HTR-8/SVneo (cell line): Measurements from ENCODE around the gene PPM1D.
A peak's percentile ranks its signal among the peaks of the same experiment; 100 is the strongest.
"Not testable (repeated sequence)": the region's sequence is repeated elsewhere in the genome, so short reads cannot be mapped to it uniquely, and the experiment has no call there.

ENCODE experiments used
- DNase-seq: peaks from one replicate; pipeline ENCODE4 v3.0.0; 2011; ENCODE audit warnings: low spot score, mixed read lengths; ENCODE audit not compliant: insufficient read length
- FAIRE-seq: peaks from 2 replicates; lab custom pipeline; 2011; peaks lifted over from hg19 to GRCh38; lab: Jason Lieb, UNC

The PPM1D gene

DNA sequence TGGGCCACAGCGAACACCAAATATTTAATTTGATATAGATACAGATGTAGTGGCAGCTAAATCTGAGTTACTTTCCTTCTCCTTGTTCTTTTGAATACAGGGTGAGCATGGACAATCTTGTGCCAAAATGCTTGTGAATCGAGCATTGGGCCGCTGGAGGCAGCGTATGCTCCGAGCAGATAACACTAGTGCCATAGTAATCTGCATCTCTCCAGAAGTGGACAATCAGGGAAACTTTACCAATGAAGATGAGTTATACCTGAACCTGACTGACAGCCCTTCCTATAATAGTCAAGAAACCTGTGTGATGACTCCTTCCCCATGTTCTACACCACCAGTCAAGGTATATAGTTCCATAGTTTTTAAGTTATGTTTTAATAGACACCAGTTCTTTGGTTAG, 56.5 kb downstream of the PPM1D start:
- FAIRE-seq, result peak; percentile 42
- DNase-seq, result no peak

DNA sequence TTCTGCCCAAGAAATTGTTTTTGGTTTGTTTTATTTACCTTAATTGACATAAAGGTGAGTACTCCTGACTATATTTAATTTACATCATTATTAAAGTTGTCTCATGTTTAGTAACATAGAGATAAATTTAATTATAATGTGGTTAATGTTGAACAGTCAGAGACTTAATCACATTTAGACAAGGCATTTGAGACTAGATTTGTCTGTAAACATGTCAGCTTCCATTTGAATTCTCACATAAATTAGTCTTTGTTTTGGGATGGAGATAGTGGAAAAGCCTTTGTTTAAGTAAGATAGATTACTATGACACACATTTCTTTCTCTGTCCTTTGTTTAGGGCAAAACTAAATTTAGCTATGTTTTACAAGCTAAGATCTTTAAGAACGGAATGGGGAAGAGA, 59.2 kb downstream of the PPM1D start:
- no peak for FAIRE-seq

DNA sequence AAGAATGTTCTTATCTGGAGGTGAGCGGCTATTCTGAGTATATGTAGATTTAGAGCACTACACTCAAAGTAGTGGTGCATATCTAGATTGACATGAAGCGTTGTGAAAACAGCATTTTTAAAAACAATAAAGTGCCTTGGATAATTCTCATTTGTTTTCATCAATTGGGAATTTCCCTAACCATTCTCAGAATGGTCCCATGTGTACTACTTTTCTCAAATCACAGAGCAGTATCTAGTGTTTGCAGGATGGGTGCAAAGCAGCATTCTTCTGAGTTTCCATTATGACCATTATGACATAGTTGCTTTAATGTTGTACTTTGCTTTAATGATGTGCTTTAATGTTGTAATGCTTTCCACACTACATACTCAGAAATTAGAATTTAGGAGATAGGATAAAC, 61.5 kb downstream of the PPM1D start:
- FAIRE-seq, result no peak

More for the DNA sequence above, 59.2 kb downstream of the PPM1D start:
- DNase-seq, result no peak

DNA sequence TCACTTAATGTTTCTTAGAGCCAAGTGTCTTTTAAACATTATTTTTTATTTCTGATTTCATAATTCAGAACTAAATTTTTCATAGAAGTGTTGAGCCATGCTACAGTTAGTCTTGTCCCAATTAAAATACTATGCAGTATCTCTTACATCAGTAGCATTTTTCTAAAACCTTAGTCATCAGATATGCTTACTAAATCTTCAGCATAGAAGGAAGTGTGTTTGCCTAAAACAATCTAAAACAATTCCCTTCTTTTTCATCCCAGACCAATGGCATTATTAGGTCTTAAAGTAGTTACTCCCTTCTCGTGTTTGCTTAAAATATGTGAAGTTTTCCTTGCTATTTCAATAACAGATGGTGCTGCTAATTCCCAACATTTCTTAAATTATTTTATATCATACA, 64.0 kb downstream of the PPM1D start:
- no peak for FAIRE-seq
- no peak for DNase-seq

More for the DNA sequence above, 61.5 kb downstream of the PPM1D start:
- DNase-seq, result no peak

DNA sequence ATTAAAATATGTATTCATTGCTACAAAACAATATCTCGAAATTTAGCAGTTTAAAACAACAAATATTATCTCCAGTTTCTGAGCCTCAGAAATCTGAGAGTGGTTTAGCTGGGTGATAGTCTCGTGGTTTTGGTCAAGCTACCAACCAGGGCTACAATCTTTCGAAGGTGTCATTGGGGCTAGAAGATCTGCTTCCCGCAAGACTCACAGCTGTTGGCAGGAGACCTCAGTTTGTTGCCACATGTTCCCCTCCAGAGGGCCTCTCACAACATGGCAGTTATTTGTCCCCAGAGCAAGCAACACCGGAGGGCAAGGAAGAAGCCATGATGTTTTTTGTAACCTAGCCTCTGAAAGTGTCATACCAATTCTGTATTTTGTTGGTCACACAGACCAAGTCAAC, 65.6 kb downstream of the PPM1D start:
- FAIRE-seq, result peak; percentile 66
- no peak for DNase-seq

DNA sequence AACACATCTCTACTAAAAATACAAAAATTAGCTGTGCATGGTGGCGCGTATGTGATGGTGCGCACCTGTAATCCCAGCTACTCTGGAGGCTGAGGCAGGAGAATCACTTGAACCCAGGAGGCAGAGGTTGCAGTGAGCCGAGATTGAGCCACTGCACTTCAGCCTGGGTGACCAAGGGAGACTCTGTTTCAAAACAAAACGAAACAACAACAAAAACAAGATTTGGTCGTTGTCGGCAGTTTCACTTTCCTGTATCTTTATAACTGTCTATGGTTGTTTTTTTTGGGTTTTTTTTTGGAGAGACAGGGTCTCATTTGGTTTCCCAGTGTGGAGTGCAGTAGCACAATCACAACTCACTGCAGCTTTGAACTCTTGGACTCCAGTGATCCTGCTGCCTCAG, 68.7 kb downstream of the PPM1D start:
- not testable (repeated sequence) for FAIRE-seq

DNA sequence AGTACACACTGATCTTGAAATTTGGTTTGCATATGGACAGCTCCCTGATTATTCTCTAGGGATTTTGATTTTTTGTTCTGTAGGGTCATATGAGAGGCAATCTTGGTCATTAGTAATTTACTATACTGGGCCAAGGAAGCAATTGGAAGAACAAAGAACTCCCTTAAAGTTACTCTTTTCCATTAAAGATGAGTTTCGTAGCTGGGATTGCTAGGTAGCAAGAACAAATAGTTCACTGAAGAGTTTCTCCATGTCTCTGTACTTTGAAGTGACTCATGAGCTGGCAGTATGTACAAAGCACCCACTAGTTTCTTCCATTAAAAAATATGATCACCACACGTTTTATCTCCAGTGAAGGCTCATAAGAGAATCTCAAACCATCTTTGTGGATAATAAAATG, 71.5 kb downstream of the PPM1D start:
- FAIRE-seq, result no peak

More for the DNA sequence above, 68.7 kb downstream of the PPM1D start:
- DNase-seq, result not testable (repeated sequence)

DNA sequence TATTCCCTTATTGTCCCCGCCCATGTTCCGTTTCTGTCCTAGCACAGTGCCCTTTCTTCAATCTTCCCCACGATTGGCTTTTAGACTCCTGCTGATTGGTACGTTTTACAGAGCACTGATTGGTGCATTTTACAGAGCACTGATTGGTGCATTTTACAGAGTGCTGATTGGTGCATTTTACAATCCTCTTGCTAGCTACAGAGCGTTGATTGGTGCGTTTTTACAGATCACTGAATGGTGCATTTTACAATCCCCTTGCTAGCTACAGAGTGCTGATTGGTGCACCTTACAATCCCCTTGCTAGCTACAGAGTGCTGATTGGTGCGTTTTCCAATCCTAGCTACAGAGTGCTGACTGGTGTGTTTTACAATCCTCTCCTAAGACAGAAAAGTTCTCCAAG, 74.6 kb downstream of the PPM1D start:
- FAIRE-seq, DNase-seq: not testable (repeated sequence)

More for the DNA sequence above, 71.5 kb downstream of the PPM1D start:
- no peak for DNase-seq

DNA sequence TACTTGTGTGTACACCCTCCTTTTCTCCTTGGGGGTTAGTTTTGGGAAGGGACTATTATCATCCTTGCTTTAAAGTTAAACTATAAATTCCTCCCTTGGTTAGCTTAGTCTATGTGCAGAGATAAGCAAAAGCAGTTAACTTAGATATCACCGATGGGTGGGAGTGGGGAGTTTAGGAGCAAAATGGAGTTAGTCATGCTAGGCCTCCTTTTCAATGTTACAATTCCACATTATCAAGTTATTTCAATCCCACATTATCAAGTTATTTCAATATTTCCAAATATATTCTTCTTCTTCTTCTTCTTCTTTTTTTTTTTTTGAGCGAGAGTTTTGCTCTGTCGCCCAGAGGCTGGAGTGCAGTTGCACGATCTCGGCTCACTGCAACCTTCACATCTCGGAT, 76.0 kb downstream of the PPM1D start:
- no peak for FAIRE-seq

DNA sequence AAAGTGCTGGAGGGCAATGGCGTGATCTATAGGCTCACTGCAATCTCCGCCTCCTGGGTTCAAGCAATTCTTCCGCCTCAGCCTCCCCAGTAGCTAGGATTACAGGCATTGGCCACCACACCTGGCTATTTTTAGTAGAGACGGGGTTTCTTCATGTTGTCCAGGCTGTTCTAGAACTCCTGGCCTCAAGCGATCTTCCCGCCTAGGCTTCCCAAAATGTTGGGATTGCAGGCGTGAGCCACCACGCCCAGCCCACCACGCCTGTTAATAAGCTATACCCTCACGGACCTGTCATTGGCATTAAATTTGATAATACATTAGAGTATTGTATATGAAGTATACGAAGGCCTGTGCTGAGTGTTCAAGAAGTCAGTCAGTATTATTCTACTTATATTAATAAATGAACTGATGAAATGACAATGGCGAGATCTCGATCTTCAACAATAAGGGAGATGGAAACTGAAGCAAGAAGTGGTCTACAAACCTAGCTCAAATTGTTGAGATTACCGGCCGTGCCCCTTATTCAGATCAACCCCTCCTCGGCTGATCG, 76.8 kb downstream of the PPM1D start:
- FAIRE-seq (no peak), DNase-seq (no peak)

More for the DNA sequence above, 76.0 kb downstream of the PPM1D start:
- DNase-seq, result no peak

DNA sequence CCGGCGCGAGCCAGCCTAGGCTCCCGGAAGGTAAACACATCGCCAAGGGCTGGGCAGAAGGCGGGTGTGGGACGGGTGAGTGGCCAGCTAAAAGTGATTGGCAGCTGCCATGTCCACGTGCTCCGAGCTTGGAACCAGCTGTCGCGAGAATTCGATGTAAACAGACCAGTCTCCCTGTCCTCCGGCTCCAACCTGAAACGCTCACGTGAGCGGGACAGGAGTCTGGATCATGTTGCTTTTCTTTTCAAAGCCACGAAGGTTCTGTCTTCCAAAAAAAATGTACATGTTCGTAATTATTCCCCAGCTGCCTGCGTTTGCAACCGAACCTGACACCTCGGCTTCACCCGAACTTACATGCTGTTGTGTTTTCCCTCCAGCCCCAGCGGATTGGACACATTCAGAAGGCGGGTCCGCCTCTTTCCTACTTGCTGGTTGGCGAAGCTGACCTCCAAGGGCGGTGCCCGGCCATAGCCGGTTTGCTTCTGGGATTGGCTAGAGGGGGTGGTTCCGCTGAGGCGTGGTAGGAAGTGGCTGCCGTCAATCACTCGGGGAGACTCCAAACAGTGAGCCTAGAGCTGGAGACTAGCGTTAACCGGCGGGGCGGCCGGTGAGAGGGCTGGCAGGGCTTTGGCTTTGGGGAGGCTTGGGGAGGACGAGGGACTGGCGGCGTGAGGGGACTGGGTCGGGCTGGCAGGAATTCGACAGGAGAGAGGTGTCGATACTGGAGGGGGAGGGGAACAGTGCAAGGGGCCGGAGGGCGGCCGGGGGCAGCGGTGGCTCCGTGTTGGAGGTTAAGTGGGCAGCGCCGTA, 77.5 kb downstream of the PPM1D start, which contains the start of gene BCAS3:
Gene BCAS3 (plus strand): TSS at position 544 of the 810 bp plus-strand sequence.
- FAIRE-seq (peak; percentile 98), DNase-seq (peak; percentile 100)

DNA sequence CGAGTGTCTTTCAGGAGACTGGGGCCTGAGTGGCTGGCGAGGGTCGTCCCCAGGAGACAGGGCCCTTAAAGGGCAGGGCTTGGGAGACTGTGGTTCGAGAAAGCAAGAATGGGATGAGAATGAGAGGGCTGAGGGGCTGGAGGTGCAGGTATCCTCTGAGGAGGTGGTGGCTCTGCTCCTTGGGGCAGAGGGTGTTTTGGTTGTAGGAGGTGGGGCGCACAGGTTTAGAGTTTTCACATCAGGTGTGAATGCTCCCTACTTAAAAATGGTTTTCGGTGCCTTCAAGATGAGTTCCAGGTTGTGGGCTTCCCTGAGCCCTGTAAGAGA, 78.1 kb downstream of the PPM1D start:
- FAIRE-seq (no peak), DNase-seq (peak; percentile 29)

DNA sequence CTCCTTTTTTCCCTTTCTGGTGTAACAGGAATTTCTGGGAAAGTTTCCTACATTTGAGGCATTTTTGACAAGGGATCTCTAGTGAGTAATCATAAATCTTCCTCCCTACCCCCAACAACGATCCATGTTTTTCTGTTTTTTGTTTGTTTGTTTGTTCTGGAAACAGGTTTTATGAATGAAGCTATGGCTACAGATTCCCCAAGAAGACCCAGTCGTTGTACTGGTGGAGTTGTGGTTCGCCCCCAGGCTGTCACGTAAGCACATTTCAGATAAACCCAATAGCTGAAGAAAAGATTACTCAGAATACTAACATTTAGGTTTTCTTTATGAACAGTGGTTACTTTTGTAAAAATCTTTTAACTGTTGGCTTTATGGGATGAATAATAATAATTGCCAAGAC, 79.3 kb downstream of the PPM1D start:
- no peak for DNase-seq
- no peak for FAIRE-seq

DNA sequence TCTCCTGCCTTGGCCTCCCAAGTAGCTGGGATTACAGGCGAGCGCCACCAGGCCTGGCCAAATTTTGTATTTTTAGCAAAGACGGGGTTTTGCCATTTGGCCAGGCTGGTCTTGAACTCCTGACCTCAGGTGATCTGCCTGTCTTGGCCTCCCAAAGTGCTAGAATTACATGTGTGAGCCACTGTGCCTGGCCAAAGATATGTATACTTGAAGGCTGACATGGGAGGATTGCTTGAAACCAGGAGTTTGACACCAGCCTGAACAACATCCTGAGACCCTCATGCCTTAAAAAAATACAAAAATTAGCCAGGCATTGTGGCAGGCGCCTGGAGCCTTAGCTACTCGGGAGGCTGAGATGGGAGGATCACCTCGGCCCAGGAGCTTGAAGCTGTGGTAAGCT, 80.8 kb downstream of the PPM1D start:
- DNase-seq (no peak), FAIRE-seq (no peak)

DNA sequence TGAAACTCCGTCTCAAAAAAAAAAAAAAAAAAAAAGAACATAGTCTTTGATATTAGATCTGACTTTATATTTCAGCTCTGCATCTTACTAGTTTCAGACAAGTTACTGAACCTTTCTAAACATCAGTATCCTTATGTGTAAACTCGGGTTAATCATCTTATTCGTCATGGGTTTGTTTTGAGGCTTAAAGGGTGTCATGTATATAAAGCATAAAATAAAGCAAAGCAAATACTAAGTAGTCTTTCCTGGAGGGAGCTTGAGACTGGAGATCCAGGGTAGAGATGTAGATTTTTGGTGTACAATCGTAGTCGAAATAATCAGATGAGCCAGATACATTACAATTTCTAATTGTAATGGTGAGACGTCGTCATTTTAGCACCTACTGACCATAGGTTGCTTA, 85.4 kb downstream of the PPM1D start:
- FAIRE-seq (no peak), DNase-seq (no peak)

DNA sequence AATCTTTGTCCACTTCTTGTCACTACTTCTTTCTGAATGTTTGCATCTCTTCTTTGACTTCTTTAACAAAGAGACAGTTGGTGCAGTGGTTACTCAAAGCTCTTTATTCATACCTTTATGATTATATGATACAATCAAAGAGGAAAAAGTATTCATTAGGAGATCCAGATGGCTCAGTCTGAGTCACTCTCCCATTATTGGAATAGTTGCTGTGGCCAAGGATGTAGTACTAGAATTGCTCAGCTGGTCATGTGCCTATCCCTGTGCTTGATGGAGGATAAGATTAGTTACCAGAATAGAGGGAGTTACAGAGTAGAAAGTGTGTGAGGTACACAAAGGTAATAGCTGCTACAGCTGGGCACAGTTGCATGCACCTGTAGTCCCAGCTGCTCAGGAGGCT, 96.0 kb downstream of the PPM1D start:
- no peak for DNase-seq
- peak; percentile 63 for FAIRE-seq

DNA sequence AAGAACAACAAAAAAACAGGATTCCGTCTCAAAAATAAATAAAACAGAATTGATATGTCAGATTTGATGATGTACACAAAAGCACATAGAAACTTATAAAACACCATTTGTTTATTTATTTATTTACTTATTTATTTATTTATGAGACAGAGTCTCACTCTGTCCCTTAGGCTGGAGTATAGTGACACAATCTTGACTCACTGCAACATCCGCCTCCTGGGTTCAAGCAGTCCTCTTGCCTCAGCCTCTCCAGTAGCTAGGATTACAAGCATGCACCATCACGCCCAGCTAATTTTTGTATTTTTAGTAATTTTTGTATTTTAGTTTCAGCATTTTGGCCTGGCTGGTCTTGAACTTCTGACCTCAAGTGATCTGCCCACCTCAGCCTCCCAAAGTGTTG, 99.1 kb downstream of the PPM1D start:
- no peak for FAIRE-seq
- DNase-seq, result no peak

DNA sequence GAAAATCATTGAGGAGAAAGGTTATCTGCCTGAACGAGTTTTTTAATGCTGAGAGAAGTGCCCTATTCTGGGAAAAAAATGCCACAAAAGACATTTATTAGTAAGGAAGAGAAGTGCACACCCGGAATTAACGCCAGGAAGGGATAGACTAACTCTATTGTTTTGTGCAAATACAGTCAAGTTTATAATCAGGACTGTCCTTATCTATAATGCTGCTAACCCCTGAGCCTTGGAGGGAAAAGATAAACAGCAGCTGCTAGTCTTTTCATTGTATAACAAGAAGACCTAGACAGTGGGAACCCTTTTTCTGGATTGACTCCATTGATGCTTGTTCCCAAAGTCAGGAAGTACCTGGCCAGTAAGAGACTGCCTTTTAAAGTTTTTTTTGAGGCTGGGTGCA, 104.2 kb downstream of the PPM1D start:
- DNase-seq, result no peak
- FAIRE-seq, result no peak

DNA sequence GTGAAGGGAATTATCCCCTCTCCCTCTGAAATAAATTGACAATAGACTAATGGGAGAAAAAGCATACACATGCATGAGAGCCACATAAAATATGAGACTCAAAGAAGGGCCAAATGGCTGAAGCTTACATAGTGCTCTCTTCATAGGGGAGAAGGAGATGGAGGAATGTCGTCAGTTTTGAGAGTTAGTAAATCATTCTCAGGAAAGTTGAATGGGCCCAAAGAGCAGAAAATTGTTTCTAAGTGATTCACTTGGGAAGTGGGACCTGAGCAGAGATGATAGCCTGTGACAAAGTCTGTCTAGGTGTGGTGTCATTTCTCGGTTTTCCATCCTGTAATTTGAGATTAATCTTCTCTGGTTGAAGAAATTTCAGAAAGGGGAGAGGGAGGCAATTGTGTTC, 112.7 kb downstream of the PPM1D start:
- FAIRE-seq, result peak; percentile 46
- DNase-seq, result no peak

DNA sequence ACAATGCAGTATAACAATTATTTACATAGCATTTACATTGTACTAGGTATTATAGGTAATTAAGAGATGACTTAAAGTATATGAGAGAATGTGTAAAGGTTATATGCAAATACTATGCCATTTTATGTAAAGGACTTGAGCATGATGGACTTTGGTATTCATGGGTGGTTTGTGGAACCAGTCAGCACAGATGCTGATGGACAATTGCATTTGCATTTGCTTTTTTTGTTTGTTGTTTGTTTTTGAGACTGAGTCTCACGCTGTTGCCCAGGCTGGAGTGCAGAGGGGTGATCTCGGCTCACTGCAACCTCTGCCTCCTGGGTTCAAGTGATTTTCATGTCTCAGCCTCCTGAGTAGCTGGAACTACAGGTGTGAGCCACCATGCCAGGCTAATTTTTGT, 113.6 kb downstream of the PPM1D start:
- DNase-seq, result no peak
- FAIRE-seq, result peak; percentile 42
